HepG2 (cell line): ENCODE results near the gene GNAI2. TPM values are rescaled to one million over a fixed set of nuclear protein-coding genes. Genes with fewer than 3 reads are reported as not detected.

Experiments used
- DR1 ChIP-seq: sonication (generic); formaldehyde crosslinking; IDR thresholded peaks from 2 replicates; pipeline ENCODE4 v1.8.0; 2021; ENCODE audit warnings: mild to moderate bottlenecking, missing genetic modification reagents, inconsistent platforms
- DZIP1 ChIP-seq: sonication (generic); formaldehyde crosslinking; IDR thresholded peaks from 2 replicates; pipeline ENCODE4 v1.5.0; 2020; ENCODE audit warnings: mild to moderate bottlenecking, missing genetic modification reagents
- ELK4 ChIP-seq: sonication (generic); formaldehyde crosslinking; IDR thresholded peaks from 2 replicates; pipeline ENCODE4 v1.9.0; 2021; ENCODE audit warnings: missing genetic modification reagents, borderline replicate concordance
- HDAC6 ChIP-seq: fragments of 200-600 bp; sonication (generic); IDR thresholded peaks from 2 replicates; pipeline ENCODE4 v1.7.0; 2017; ENCODE audit warnings: mild to moderate bottlenecking, antibody characterized with exemption, low read length, low read depth
- MATR3 ChIP-seq: sonication (generic); formaldehyde crosslinking; IDR thresholded peaks from 2 replicates; pipeline ENCODE4 v1.4.0; 2020; ENCODE audit warnings: missing genetic modification reagents
- MXD4 ChIP-seq: IDR thresholded peaks from 2 replicates; pipeline ENCODE4 v1.6.1; 2016; ENCODE audit warnings: mild to moderate bottlenecking, missing biosample characterization, missing genetic modification reagents
- PAWR ChIP-seq: sonication (generic); formaldehyde crosslinking; IDR thresholded peaks from 2 replicates; pipeline ENCODE4 v1.4.0; 2020; ENCODE audit warnings: missing genetic modification reagents, mild to moderate bottlenecking, borderline replicate concordance
- POLR2AphosphoS2 ChIP-seq: IDR thresholded peaks from 2 replicates; pipeline ENCODE4 v1.6.1; 2011; ENCODE audit warnings: low read depth, low read length, improper control_type of control experiment
- RBFOX2 ChIP-seq: fragments of 200-400 bp; formaldehyde crosslinking; IDR thresholded peaks from 2 replicates; pipeline ENCODE4 v1.6.1; 2017; ENCODE audit warnings: low read depth, mild to moderate bottlenecking, low read length
- RXRA ChIP-seq: sonication (generic); formaldehyde crosslinking; IDR thresholded peaks from 2 replicates; pipeline ENCODE4 v1.5.1; 2020; ENCODE audit warnings: missing genetic modification reagents
- TERF1 ChIP-seq: sonication (generic); formaldehyde crosslinking; IDR thresholded peaks from 2 replicates; pipeline ENCODE4 v1.8.0; 2022; ENCODE audit warnings: mild to moderate bottlenecking, missing genetic modification reagents, moderate library complexity
- ZNF224 ChIP-seq: sonication (generic); formaldehyde crosslinking; IDR thresholded peaks from 2 replicates; pipeline ENCODE4 v1.5.0; 2020; ENCODE audit warnings: mild to moderate bottlenecking, missing genetic modification reagents
- ZNF326 ChIP-seq: sonication (generic); formaldehyde crosslinking; IDR thresholded peaks from 2 replicates; pipeline ENCODE4 v1.4.0; 2020; ENCODE audit warnings: missing genetic modification reagents, borderline replicate concordance
- ZNF383 ChIP-seq: sonication (generic); formaldehyde crosslinking; IDR thresholded peaks from 2 replicates; pipeline ENCODE4 v1.4.0; 2020; ENCODE audit warnings: missing genetic modification reagents, mild to moderate bottlenecking, borderline replicate concordance
- ZNF512 ChIP-seq: sonication (generic); formaldehyde crosslinking; IDR thresholded peaks from 2 replicates; pipeline ENCODE4 v1.4.0; 2020; ENCODE audit warnings: mild to moderate bottlenecking, missing genetic modification reagents
- ZNF563 ChIP-seq: sonication (generic); formaldehyde crosslinking; IDR thresholded peaks from 2 replicates; pipeline ENCODE4 v1.8.0; 2022; ENCODE audit warnings: mild to moderate bottlenecking, moderate library complexity, missing genetic modification reagents
- ZNF574 ChIP-seq: sonication (generic); formaldehyde crosslinking; IDR thresholded peaks from 2 replicates; pipeline ENCODE4 v1.4.0; 2020; ENCODE audit warnings: missing genetic modification reagents
- ZNF598 ChIP-seq: sonication (generic); formaldehyde crosslinking; IDR thresholded peaks from 2 replicates; pipeline ENCODE4 v1.5.1; 2020; ENCODE audit warnings: mild to moderate bottlenecking, missing genetic modification reagents, borderline replicate concordance
- ZNF879 ChIP-seq: sonication (generic); formaldehyde crosslinking; IDR thresholded peaks from 2 replicates; pipeline ENCODE4 v1.8.1; 2023; ENCODE audit warnings: missing genetic modification reagents
- polyA plus RNA-seq, 8 experiments: library from polyadenylated mRNA; depleted of rRNA in 3 of 8; stranded (reverse) in 7 of 8; unstranded in 1 of 8; fragments of >200 nt; fragmentation: Illumina TruSeq in 4 of 8; extraction: Trizol in 4 of 8; gene quantifications; 2 replicates each; pipeline versions ENCODE4 v1.2.1 to v1.2.3, GENCODE V29; 2011 to 2016; ENCODE audit warnings: low read depth in 4 of 8, missing spikeins in 1 of 8, mixed read lengths in 1 of 8; ENCODE audit not compliant: insufficient read depth in 1 of 8
- total RNA-seq, 5 experiments: library from RNA; depleted of rRNA; stranded (reverse); fragments of >200 nt; fragmentation: Illumina TruSeq; extraction: Trizol; gene quantifications; 2 replicates each; pipeline ENCODE4 v1.2.3, GENCODE V29; 2016; ENCODE audit warnings: low read depth in 1 of 5

GNAI2 gene
- total and polyA plus RNA-seq, 2 of the 13 experiments (the other 11 are each of a cell fraction or from before 2014, with no cell fraction given) = 51.1 to 66.2 TPM

GRCh38 chr3:50205413-50206276 is 30.4 kb upstream of the GNAI2 start (continued):
- no peak for TF ChIP-seq ZNF879 (CRISPR knock-in tag)
- TF ChIP-seq ZNF383 (CRISPR knock-in tag) = no peak
- no peak for TF ChIP-seq ELK4 (CRISPR knock-in tag)
- no peak for TF ChIP-seq ZNF574
- TF ChIP-seq MATR3 (CRISPR knock-in tag) = no peak
- no peak for TF ChIP-seq PAWR (CRISPR knock-in tag)
- TF ChIP-seq DZIP1 (CRISPR knock-in tag) = no peak
- TF ChIP-seq ZNF326 (CRISPR knock-in tag) = no peak
- TF ChIP-seq RXRA (CRISPR knock-in tag) = no peak; the same call in 1 of the 2 replicates
- TF ChIP-seq ZNF598 (CRISPR knock-in tag) = peak; percentile 46; the same call in 1 of the 2 replicates
- no peak; the same call in 1 of the 2 replicates for TF ChIP-seq ZNF224 (CRISPR knock-in tag)
- TF ChIP-seq ZNF512 (CRISPR knock-in tag) = no peak
- no peak for TF ChIP-seq TERF1 (CRISPR knock-in tag)
- TF ChIP-seq HDAC6 = no peak
- TF ChIP-seq MXD4 (CRISPR knock-in tag) = peak; percentile 36; the same call in 1 of the 2 replicates
- TF ChIP-seq POLR2AphosphoS2 = no peak
- TF ChIP-seq RBFOX2 = peak; percentile 92
- TF ChIP-seq DR1 (CRISPR knock-in tag) = no peak; the same call in 1 of the 2 replicates
- TF ChIP-seq ZNF563 (CRISPR knock-in tag) = peak; percentile 99
